GF-D8 (cell line): ENCODE data around the gene LZTS3.
A peak's percentile ranks its signal among the peaks of the same experiment; 100 is the strongest.
"Not testable (repeated sequence)": the region's sequence is repeated elsewhere in the genome, so short reads cannot be mapped to it uniquely, and the experiment has no call there.

Experiments
- DNase-seq: peaks from one replicate; lab custom pipeline; 2025; lab: John Stamatoyannopoulos, UW

The LZTS3 gene

GRCh38 chr20:3167738-3168078, 5.6 kb downstream of the LZTS3 start:
- no peak for DNase-seq

- no peak for DNase-seq
Measured at GRCh38 chr20:3166913-3167342, 6.4 kb downstream of the LZTS3 start.

GRCh38 chr20:3166338-3166912, 6.9 kb downstream of the LZTS3 start:
- DNase-seq = no peak

- DNase-seq = peak; percentile 18
Measured at GRCh38 chr20:3165473-3166337, 7.6 kb downstream of the LZTS3 start.

GRCh38 chr20:3164763-3165410, 8.5 kb downstream of the LZTS3 start:
- no peak for DNase-seq

- no peak for DNase-seq
Measured at GRCh38 chr20:3164043-3164762, 9.1 kb downstream of the LZTS3 start.

GRCh38 chr20:3163099-3164042, 10.0 kb downstream of the LZTS3 start:
- no peak for DNase-seq

DNA sequence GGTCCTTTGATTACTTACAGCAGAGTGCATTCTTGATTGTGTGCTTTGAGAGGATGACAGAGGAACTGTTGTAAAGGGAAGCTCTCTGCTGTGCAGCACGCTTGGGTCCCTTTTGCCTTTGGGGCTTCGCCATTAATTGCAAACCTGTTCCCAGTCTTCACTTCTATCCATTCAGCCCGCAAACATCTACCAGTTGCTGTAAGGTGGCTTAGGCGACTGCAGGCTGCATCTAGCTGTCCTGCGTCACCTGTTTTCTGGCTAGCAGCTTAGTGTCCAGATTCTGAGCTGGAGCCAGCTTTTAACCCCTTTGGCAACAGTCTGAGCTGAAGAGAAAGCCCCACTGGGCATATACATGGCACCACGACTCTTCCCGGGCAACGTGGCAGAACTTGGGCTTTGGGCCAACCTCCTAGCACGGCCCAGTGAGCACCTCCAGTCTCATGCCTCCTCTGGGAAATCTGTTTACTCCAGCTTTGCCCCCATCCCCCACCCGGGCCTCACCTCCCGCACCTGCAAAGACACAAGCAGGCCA, 11.2 kb downstream of the LZTS3 start:
- no peak for DNase-seq

- no peak for DNase-seq
Measured at GRCh38 chr20:3161316-3162079, 11.9 kb downstream of the LZTS3 start.

- no peak for DNase-seq
Measured at GRCh38 chr20:3160418-3160817, 12.9 kb downstream of the LZTS3 start.

DNA sequence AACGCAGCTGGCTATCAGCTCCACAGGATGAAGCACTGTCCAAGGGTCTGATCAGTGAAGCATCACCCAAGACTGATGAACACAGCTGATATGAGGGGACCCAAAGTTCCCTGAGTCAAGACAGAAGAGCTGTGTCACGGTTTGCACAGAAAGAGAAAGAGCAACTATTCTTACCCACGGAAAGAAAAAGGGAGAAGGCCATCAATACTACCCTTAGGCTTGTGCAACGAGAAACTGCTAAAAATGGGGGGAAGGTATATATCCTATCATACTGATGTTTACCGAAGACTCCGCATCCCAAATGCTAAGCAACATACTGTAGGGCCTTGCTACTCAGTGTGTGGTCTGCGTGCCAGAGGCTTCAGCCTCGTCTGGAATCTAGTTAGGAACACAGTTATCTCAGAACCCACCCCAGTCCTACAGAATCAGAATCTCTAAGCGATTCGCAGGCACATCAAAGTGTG, 14.3 kb downstream of the LZTS3 start:
- no peak for DNase-seq

GRCh38 chr20:3157817-3158216, 15.5 kb downstream of the LZTS3 start:
- no peak for DNase-seq

- DNase-seq = no peak
Measured at GRCh38 chr20:3156811-3157619, 16.3 kb downstream of the LZTS3 start.

DNA sequence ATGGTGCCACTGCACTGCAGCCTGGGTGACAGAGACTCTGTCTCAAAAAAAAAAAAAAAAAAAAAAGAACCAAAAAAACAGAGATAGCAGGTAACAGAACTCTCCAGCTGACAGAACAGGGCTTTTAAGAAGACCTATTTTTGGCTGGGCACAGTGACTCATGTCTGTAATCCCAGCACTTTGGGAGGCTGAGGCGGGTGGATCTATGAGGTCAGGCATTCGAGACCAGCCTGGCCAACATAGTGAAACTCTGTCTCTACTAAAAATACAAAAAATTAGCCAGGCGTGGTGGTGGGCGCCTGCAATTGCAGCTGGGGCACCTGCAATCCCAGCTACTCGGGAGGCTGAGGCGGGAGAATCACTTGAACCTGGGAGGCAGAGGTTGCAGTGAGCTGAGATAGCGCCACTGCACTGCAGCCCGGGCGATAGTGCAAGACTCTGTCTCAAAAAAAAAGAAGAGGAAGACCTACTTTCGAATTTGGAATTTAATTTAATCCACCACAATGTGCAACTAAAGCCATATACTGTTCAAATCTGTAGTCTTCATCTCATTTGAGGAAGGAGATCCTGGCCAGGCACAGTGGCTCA, 21.2 kb downstream of the LZTS3 start:
- not testable (repeated sequence) for DNase-seq

GRCh38 chr20:3150908-3151307, 22.4 kb downstream of the LZTS3 start:
- DNase-seq = no peak

- DNase-seq = no peak
Measured at GRCh38 chr20:3146732-3147341, 26.5 kb downstream of the LZTS3 start.

GRCh38 chr20:3141757-3142156, 31.6 kb downstream of the LZTS3 start:
- DNase-seq = no peak

DNA sequence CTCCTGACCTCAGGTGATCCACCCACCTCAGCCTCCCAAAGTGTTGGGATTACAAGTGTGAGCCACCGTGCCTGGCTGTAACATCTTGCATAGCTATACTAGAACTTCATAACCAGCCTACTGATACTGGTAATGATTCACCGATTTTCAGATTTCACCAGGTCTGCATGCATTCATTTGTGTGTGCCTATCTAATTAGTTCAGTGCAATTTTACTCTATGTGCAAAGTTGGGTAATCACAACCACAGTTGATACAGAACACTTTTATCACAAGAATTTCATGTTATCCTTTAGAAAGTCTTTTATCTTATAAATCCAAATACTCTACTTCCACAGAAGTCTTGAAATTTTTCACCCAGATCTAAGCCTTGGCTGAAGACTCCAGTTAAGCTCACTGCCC, 35.9 kb downstream of the LZTS3 start:
- no peak for DNase-seq
